Measurements from ENCODE around the gene NFKB1.
A peak's percentile ranks its signal among the peaks of the same experiment; 100 is the strongest.

Gene NFKB1

GRCh38 chr4:102572452-102572851 lies 71.3 kb downstream of the NFKB1 start:
- Histone ChIP-seq H3K27ac (ENCODE audit: insufficient read depth, low read length, poor library complexity, severe bottlenecking) (no peak overlapping the region), H3K27me3 (replicated peaks; ENCODE audit: control insufficient read depth, insufficient read depth, low read length, poor library complexity, severe bottlenecking) (no peaks in the 10 kb centered on the region), H3K4me1 (ENCODE audit: control insufficient read depth, insufficient read depth, low read length, poor library complexity, severe bottlenecking) (peaks cover 25% of the 10 kb centered on the region), H3K4me3 (ENCODE audit: insufficient read depth, low read depth, low read length, poor library complexity, severe bottlenecking) (no peak overlapping the region), H3K9me3 (ENCODE audit: control insufficient read depth, low read length) (no peaks in the 10 kb centered on the region), H3K36me3 (ENCODE audit: control insufficient read depth, insufficient read depth, low read length) (peaks cover 9% of the 10 kb centered on the region)
- DNase-seq = no peak

DNA sequence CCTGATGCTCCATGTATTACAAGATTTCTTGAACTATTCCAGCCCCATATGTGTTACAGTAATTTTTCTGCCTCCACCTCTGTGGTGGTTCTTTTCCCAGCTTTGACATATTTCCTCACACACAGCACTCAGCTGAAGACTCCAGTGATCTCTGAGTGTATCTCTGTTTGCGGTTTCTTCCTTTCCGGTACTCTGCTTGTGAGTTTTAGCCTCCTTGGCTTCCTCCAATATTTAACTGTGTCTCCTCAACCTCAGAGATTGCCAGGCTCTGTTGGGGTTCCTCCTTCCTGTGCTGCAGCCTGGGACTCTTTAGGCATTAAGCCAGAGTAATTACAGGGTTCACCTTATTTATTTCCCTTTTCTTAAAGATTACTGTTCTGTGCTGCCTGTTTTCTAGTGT lies 73.2 kb downstream of the NFKB1 start:
- H3K27me3 ChIP-seq (replicated peaks; ENCODE audit: control insufficient read depth, insufficient read depth, low read length, poor library complexity, severe bottlenecking) = no peaks in the 10 kb centered on the region
- H3K4me3 ChIP-seq (ENCODE audit: insufficient read depth, low read depth, low read length, poor library complexity, severe bottlenecking) = no peak overlapping the region
- no peak overlapping the region for H3K27ac ChIP-seq (ENCODE audit: insufficient read depth, low read length, poor library complexity, severe bottlenecking)
- no peak for DNase-seq
- peaks cover 26% of the 10 kb centered on the region for H3K36me3 ChIP-seq (ENCODE audit: control insufficient read depth, insufficient read depth, low read length)
- no peaks in the 10 kb centered on the region for H3K9me3 ChIP-seq (ENCODE audit: control insufficient read depth, low read length)
- peaks cover 21% of the 10 kb centered on the region for H3K4me1 ChIP-seq (ENCODE audit: control insufficient read depth, insufficient read depth, low read length, poor library complexity, severe bottlenecking)

GRCh38 chr4:102575369-102576129 lies 74.4 kb downstream of the NFKB1 start:
- Histone ChIP-seq H3K36me3 (ENCODE audit: control insufficient read depth, insufficient read depth, low read length) (peaks cover 30% of the 10 kb centered on the region), H3K4me3 (ENCODE audit: insufficient read depth, low read depth, low read length, poor library complexity, severe bottlenecking) (no peak overlapping the region), H3K27ac (ENCODE audit: insufficient read depth, low read length, poor library complexity, severe bottlenecking) (peak overlapping the region; percentile 8), H3K9me3 (ENCODE audit: control insufficient read depth, low read length) (no peaks in the 10 kb centered on the region), H3K4me1 (ENCODE audit: control insufficient read depth, insufficient read depth, low read length, poor library complexity, severe bottlenecking) (peaks cover 21% of the 10 kb centered on the region), H3K27me3 (replicated peaks; ENCODE audit: control insufficient read depth, insufficient read depth, low read length, poor library complexity, severe bottlenecking) (no peaks in the 10 kb centered on the region)
- DNase-seq = no peak

- peaks cover 17% of the 10 kb centered on the region for H3K4me1 ChIP-seq (ENCODE audit: control insufficient read depth, insufficient read depth, low read length, poor library complexity, severe bottlenecking)
- H3K4me3 ChIP-seq (ENCODE audit: insufficient read depth, low read depth, low read length, poor library complexity, severe bottlenecking) = no peak overlapping the region
- no peak overlapping the region for H3K27ac ChIP-seq (ENCODE audit: insufficient read depth, low read length, poor library complexity, severe bottlenecking)
- DNase-seq = no peak
- peaks cover 46% of the 10 kb centered on the region for H3K36me3 ChIP-seq (ENCODE audit: control insufficient read depth, insufficient read depth, low read length)
- H3K27me3 ChIP-seq (replicated peaks; ENCODE audit: control insufficient read depth, insufficient read depth, low read length, poor library complexity, severe bottlenecking) = no peaks in the 10 kb centered on the region
- H3K9me3 ChIP-seq (ENCODE audit: control insufficient read depth, low read length) = no peaks in the 10 kb centered on the region
Observed at GRCh38 chr4:102578270-102578669, 77.1 kb downstream of the NFKB1 start.

- DNase-seq = no peak
- Histone ChIP-seq H3K36me3 (ENCODE audit: control insufficient read depth, insufficient read depth, low read length) (peaks cover 49% of the 10 kb centered on the region), H3K4me3 (ENCODE audit: insufficient read depth, low read depth, low read length, poor library complexity, severe bottlenecking) (no peak overlapping the region)
Observed at GRCh38 chr4:102578819-102579218, 77.7 kb downstream of the NFKB1 start.

GRCh38 chr4:102579794-102580462 lies 78.8 kb downstream of the NFKB1 start:
- H3K27me3 ChIP-seq (replicated peaks; ENCODE audit: control insufficient read depth, insufficient read depth, low read length, poor library complexity, severe bottlenecking) = no peaks in the 10 kb centered on the region
- H3K36me3 ChIP-seq (ENCODE audit: control insufficient read depth, insufficient read depth, low read length) = peaks cover 56% of the 10 kb centered on the region
- no peaks in the 10 kb centered on the region for H3K9me3 ChIP-seq (ENCODE audit: control insufficient read depth, low read length)
- no peak overlapping the region for H3K27ac ChIP-seq (ENCODE audit: insufficient read depth, low read length, poor library complexity, severe bottlenecking)
- no peak overlapping the region for H3K4me3 ChIP-seq (ENCODE audit: insufficient read depth, low read depth, low read length, poor library complexity, severe bottlenecking)
- peaks cover 9% of the 10 kb centered on the region for H3K4me1 ChIP-seq (ENCODE audit: control insufficient read depth, insufficient read depth, low read length, poor library complexity, severe bottlenecking)
- DNase-seq = no peak

More at GRCh38 chr4:102578819-102579218, 77.7 kb downstream of the NFKB1 start:
- Histone ChIP-seq H3K27me3 (replicated peaks; ENCODE audit: control insufficient read depth, insufficient read depth, low read length, poor library complexity, severe bottlenecking) (no peaks in the 10 kb centered on the region), H3K9me3 (ENCODE audit: control insufficient read depth, low read length) (no peaks in the 10 kb centered on the region), H3K27ac (ENCODE audit: insufficient read depth, low read length, poor library complexity, severe bottlenecking) (no peak overlapping the region), H3K4me1 (ENCODE audit: control insufficient read depth, insufficient read depth, low read length, poor library complexity, severe bottlenecking) (peaks cover 17% of the 10 kb centered on the region)

DNA sequence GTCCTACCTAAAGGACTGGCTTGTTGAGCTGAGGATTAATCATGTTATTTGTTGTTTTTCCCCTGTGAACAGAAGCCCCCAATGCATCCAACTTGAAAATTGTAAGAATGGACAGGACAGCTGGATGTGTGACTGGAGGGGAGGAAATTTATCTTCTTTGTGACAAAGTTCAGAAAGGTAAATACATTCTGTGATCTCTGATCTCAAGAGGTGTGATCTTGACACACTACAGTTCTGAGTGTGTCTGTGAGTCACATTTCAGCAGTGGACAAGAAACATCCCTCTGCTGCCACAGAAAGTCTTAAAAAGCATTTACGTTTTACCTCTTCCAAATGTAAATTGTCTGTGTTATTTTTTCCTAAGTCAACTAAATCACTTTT lies 79.3 kb downstream of the NFKB1 start:
- no peak for DNase-seq
- Histone ChIP-seq H3K4me3 (ENCODE audit: insufficient read depth, low read depth, low read length, poor library complexity, severe bottlenecking) (no peak overlapping the region), H3K4me1 (ENCODE audit: control insufficient read depth, insufficient read depth, low read length, poor library complexity, severe bottlenecking) (peaks cover 5% of the 10 kb centered on the region), H3K27ac (ENCODE audit: insufficient read depth, low read length, poor library complexity, severe bottlenecking) (no peak overlapping the region), H3K9me3 (ENCODE audit: control insufficient read depth, low read length) (no peaks in the 10 kb centered on the region), H3K36me3 (ENCODE audit: control insufficient read depth, insufficient read depth, low read length) (peaks cover 56% of the 10 kb centered on the region), H3K27me3 (replicated peaks; ENCODE audit: control insufficient read depth, insufficient read depth, low read length, poor library complexity, severe bottlenecking) (no peaks in the 10 kb centered on the region)

DNA sequence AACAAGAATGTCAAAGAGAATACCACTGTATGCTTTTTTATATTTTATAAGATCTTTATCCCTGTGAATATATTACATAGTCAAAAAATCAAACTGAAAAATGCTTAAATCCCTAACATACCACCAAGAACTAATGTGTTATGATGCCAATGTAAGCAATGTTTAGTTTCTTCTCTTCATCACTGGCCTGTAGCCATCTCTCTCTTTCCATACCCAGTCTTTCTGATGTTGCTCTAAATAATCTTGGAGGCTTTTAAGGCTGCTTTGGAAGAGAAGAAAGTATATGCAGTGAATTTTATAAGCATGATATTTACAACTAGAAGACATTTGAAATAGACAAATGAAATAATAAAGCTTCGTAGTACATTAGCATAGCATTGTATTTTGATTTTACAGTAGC lies 82.9 kb downstream of the NFKB1 start:
- Histone ChIP-seq H3K4me1 (ENCODE audit: control insufficient read depth, insufficient read depth, low read length, poor library complexity, severe bottlenecking) (peaks cover 38% of the 10 kb centered on the region), H3K27ac (ENCODE audit: insufficient read depth, low read length, poor library complexity, severe bottlenecking) (no peak overlapping the region), H3K4me3 (ENCODE audit: insufficient read depth, low read depth, low read length, poor library complexity, severe bottlenecking) (no peak overlapping the region), H3K36me3 (ENCODE audit: control insufficient read depth, insufficient read depth, low read length) (peaks cover 37% of the 10 kb centered on the region), H3K9me3 (ENCODE audit: control insufficient read depth, low read length) (no peaks in the 10 kb centered on the region), H3K27me3 (replicated peaks; ENCODE audit: control insufficient read depth, insufficient read depth, low read length, poor library complexity, severe bottlenecking) (no peaks in the 10 kb centered on the region)
- DNase-seq = no peak

GRCh38 chr4:102585329-102585728 lies 84.2 kb downstream of the NFKB1 start:
- peaks cover 28% of the 10 kb centered on the region for H3K36me3 ChIP-seq (ENCODE audit: control insufficient read depth, insufficient read depth, low read length)
- no peaks in the 10 kb centered on the region for H3K27me3 ChIP-seq (replicated peaks; ENCODE audit: control insufficient read depth, insufficient read depth, low read length, poor library complexity, severe bottlenecking)
- no peak overlapping the region for H3K27ac ChIP-seq (ENCODE audit: insufficient read depth, low read length, poor library complexity, severe bottlenecking)

DNA sequence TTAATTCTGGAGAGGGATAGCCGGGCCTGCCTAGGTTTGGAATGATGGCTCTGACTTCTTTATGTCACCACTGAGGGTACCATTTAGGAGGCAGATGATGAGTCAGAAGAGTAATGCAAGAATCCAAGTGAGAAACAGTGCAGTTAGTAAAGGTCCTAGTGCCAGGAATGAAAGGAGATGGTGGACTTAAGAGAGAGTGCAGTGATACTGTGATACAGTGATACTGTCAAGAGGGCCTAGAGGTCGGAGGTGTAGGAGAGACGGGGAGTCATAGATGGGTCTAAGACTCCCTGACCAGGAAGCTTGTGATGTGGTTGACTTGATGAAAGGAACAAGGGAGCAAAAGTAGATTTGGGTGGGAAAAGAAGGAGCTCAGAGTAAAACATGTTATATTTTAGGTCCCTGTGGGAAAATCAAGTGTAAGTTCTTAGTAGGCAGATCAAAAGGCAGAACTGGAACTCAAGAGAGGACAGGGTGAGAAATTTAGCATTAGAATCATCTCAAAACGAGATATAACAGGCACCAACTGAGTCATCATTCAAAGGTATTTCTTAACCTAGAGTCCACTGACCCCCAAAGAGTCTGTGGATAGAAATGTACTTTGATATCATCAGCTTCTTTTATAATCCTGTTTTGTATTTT lies 85.0 kb downstream of the NFKB1 start:
- Histone ChIP-seq H3K27me3 (replicated peaks; ENCODE audit: control insufficient read depth, insufficient read depth, low read length, poor library complexity, severe bottlenecking) (no peaks in the 10 kb centered on the region), H3K4me3 (ENCODE audit: insufficient read depth, low read depth, low read length, poor library complexity, severe bottlenecking) (peak overlapping the region; percentile 8), H3K9me3 (ENCODE audit: control insufficient read depth, low read length) (no peaks in the 10 kb centered on the region), H3K27ac (ENCODE audit: insufficient read depth, low read length, poor library complexity, severe bottlenecking) (no peak overlapping the region), H3K4me1 (ENCODE audit: control insufficient read depth, insufficient read depth, low read length, poor library complexity, severe bottlenecking) (peaks cover 45% of the 10 kb centered on the region), H3K36me3 (ENCODE audit: control insufficient read depth, insufficient read depth, low read length) (peaks cover 27% of the 10 kb centered on the region)
- DNase-seq = no peak

More at GRCh38 chr4:102585329-102585728, 84.2 kb downstream of the NFKB1 start:
- Histone ChIP-seq H3K4me1 (ENCODE audit: control insufficient read depth, insufficient read depth, low read length, poor library complexity, severe bottlenecking) (peaks cover 39% of the 10 kb centered on the region), H3K4me3 (ENCODE audit: insufficient read depth, low read depth, low read length, poor library complexity, severe bottlenecking) (no peak overlapping the region), H3K9me3 (ENCODE audit: control insufficient read depth, low read length) (no peaks in the 10 kb centered on the region)
- no peak for DNase-seq
